Breast epithelium (tissue), 4 donors: ENCODE measurements around the gene GAB4. TPM values are rescaled to one million over a fixed set of nuclear protein-coding genes. Genes with fewer than 3 reads are reported as not detected.

Source experiments
- DNase-seq, 2 donors: peaks; one replicate each; pipeline ENCODE4 v3.0.0-alpha.2; 2019; ENCODE audit warnings: low spot score in 2 of 2
- H3K27ac ChIP-seq, 2 donors: fragments of 200-600 bp; sonication (generic) in 1 of 2; one replicate each; pipeline ENCODE4 v1.5.1; 2016 to 2019; ENCODE audit warnings: mild to moderate bottlenecking in 1 of 2
- H3K27me3 ChIP-seq, 2 donors: fragments of 200-600 bp; sonication (generic) in 1 of 2; one replicate each; pipeline versions ENCODE4 v1.5.1 to v1.6.0; 2017 to 2019; ENCODE audit warnings: control low read depth in 1 of 2, mild to moderate bottlenecking in 1 of 2
- H3K36me3 ChIP-seq: fragments of 200-600 bp; one replicate; pipeline ENCODE4 v1.5.1; 2019
- H3K4me1 ChIP-seq, 2 donors: fragments of 200-600 bp; sonication (generic); one replicate each; pipeline ENCODE4 v1.5.1; 2016 to 2019; ENCODE audit warnings: control low read depth in 1 of 2
- H3K4me3 ChIP-seq, 3 donors: fragments of 200-600 bp; sonication (generic); 1 replicate in 2 of 3; 2 replicates in 1 of 3; pipeline ENCODE4 v1.5.1; 2016 to 2019; ENCODE audit warnings: mild to moderate bottlenecking in 3 of 3, moderate library complexity in 2 of 3
- H3K9me3 ChIP-seq, 2 donors: fragments of 200-600 bp; sonication (generic) in 1 of 2; one replicate each; pipeline ENCODE4 v1.5.1; 2016 to 2019; ENCODE audit warnings: control low read depth in 1 of 2
- CTCF ChIP-seq, 3 donors: fragments of 450-650 bp; IDR thresholded peaks; one replicate each; pipeline ENCODE4 v1.5.1; 2016 to 2017; ENCODE audit warnings: antibody characterized with exemption in 3 of 3, mild to moderate bottlenecking in 3 of 3, moderate library complexity in 3 of 3
- POLR2A ChIP-seq: fragments of 450-650 bp; IDR thresholded peaks from one replicate; pipeline ENCODE4 v1.6.1; 2016; ENCODE audit warnings: antibody characterized with exemption, mild to moderate bottlenecking, moderate library complexity
- POLR2AphosphoS5 ChIP-seq, 3 donors: sonication (generic); formaldehyde crosslinking; IDR thresholded peaks; one replicate each; pipeline ENCODE4 v1.6.1; 2017; ENCODE audit warnings: antibody characterized with exemption in 3 of 3
- intact Hi-C: fragments of 100-400 bp; cut with DNase I; formaldehyde crosslinking; loops from one replicate; pipeline ENCODE4 v1.15.1; 2023; ENCODE audit warnings: low total_unique reads
- total RNA-seq, 3 donors: library from RNA; depleted of rRNA; stranded (reverse); fragments of >200 nt; gene quantifications; one replicate each; pipeline ENCODE4 v1.1.0, GENCODE V29; 2016

GAB4 gene
- total RNA-seq, 3 donors from 2014 or later = not detected

GRCh38 chr22:16936625-16937024 is 71.4 kb downstream of the GAB4 start:
- Histone ChIP-seq H3K4me1 (no peaks in the 10 kb centered on the region), H3K27me3 (no peaks in the 10 kb centered on the region), H3K9me3 (no peaks in the 10 kb centered on the region), H3K36me3 (no peaks in the 10 kb centered on the region), H3K27ac (no peak overlapping the region), H3K4me3 (no peak overlapping the region)
- intact Hi-C loops = no loop called here
- no peak for DNase-seq
- no peak for TF ChIP-seq POLR2A
- no peak for TF ChIP-seq CTCF (IDR thresholded peaks at IDR 0.05)
- no peak for TF ChIP-seq POLR2AphosphoS5 (IDR thresholded peaks at IDR 0.05)

GRCh38 chr22:16935209-16935608 is 72.8 kb downstream of the GAB4 start:
- H3K9me3 ChIP-seq = no peaks in the 10 kb centered on the region
- no peak overlapping the region for H3K27ac ChIP-seq
- H3K4me3 ChIP-seq = no peak overlapping the region
- H3K27me3 ChIP-seq = no peaks in the 10 kb centered on the region
- H3K36me3 ChIP-seq = no peaks in the 10 kb centered on the region
- DNase-seq = no peak
- no peaks in the 10 kb centered on the region for H3K4me1 ChIP-seq
- intact Hi-C loops = no loop called here
- TF ChIP-seq CTCF (IDR thresholded peaks at IDR 0.05) (no peak), POLR2AphosphoS5 (IDR thresholded peaks at IDR 0.05) (no peak), POLR2A (no peak)

GRCh38 chr22:16933291-16934282 is 74.4 kb downstream of the GAB4 start:
- DNase-seq = no peak
- Histone ChIP-seq H3K27ac (no peak overlapping the region), H3K9me3 (no peaks in the 10 kb centered on the region), H3K4me3 (no peak overlapping the region), H3K4me1 (no peaks in the 10 kb centered on the region), H3K27me3 (no peaks in the 10 kb centered on the region), H3K36me3 (no peaks in the 10 kb centered on the region)
- TF ChIP-seq POLR2AphosphoS5 (IDR thresholded peaks at IDR 0.05) (no peak), POLR2A (no peak), CTCF (IDR thresholded peaks at IDR 0.05) (no peak)
- intact Hi-C loops = no loop called here

- no peak overlapping the region for H3K27ac ChIP-seq
- no peak for DNase-seq
- no peaks in the 10 kb centered on the region for H3K27me3 ChIP-seq
- no peak overlapping the region for H3K4me3 ChIP-seq
- no peaks in the 10 kb centered on the region for H3K36me3 ChIP-seq
- no peaks in the 10 kb centered on the region for H3K9me3 ChIP-seq
- H3K4me1 ChIP-seq = no peaks in the 10 kb centered on the region
- TF ChIP-seq CTCF (IDR thresholded peaks at IDR 0.05) (peak in 1 of 3 donors; percentile 26), POLR2A (no peak)
- intact Hi-C loops = no loop called here
These were observed 75.4 kb downstream of the GAB4 start for GRCh38 chr22:16932577-16932976.

- Histone ChIP-seq H3K36me3 (no peaks in the 10 kb centered on the region), H3K9me3 (no peaks in the 10 kb centered on the region), H3K27me3 (peaks cover 0 to 7% of the 10 kb centered on the region in 2 donors), H3K4me3 (no peak overlapping the region), H3K27ac (no peak overlapping the region), H3K4me1 (no peaks in the 10 kb centered on the region)
- DNase-seq = no peak
- intact Hi-C loops = no loop called here
- TF ChIP-seq CTCF (IDR thresholded peaks at IDR 0.05) (no peak), POLR2AphosphoS5 (IDR thresholded peaks at IDR 0.05) (no peak), POLR2A (no peak)
These were observed 82.5 kb downstream of the GAB4 start for GRCh38 chr22:16925407-16925966.
